OCI-LY1 (cell line): ENCODE results near the gene CFAP20DC.

Experiments used
- H2AFZ ChIP-seq: fragments of 200-600 bp; sonication (generic), shearing (Covaris generic); 2 replicates; pipeline ENCODE4 v1.6.0; 2014; ENCODE audit warnings: antibody characterized with exemption, mild to moderate bottlenecking, low read length
- H3F3A ChIP-seq: fragments of 200-600 bp; sonication (generic), shearing (Covaris generic); 2 replicates; pipeline ENCODE4 v1.6.0; 2014; ENCODE audit warnings: mild to moderate bottlenecking, antibody characterized with exemption, low read length, moderate library complexity; ENCODE audit not compliant: insufficient read depth
- H3K27ac ChIP-seq: fragments of 200-600 bp; sonication (generic); 2 replicates; pipeline ENCODE4 v1.5.1; 2014; ENCODE audit warnings: low read length, mixed run types, mild to moderate bottlenecking, low read depth; ENCODE audit not compliant: poor library complexity, severe bottlenecking
- H3K27me3 ChIP-seq: fragments of 200-600 bp; sonication (generic); 2 replicates; pipeline ENCODE4 v1.6.0; 2014; ENCODE audit warnings: antibody characterized with exemption, mild to moderate bottlenecking, low read length, moderate library complexity; ENCODE audit not compliant: insufficient read depth
- H3K36me3 ChIP-seq: fragments of 200-600 bp; sonication (generic); 2 replicates; pipeline ENCODE4 v1.6.1; 2014; ENCODE audit warnings: mild to moderate bottlenecking, antibody characterized with exemption, low read length, moderate library complexity, mixed read lengths; ENCODE audit not compliant: insufficient read depth
- H3K4me1 ChIP-seq: fragments of 200-600 bp; sonication (generic); 2 replicates; pipeline ENCODE4 v1.5.1; 2014; ENCODE audit warnings: mild to moderate bottlenecking, low read length, moderate library complexity; ENCODE audit not compliant: insufficient read depth, severe bottlenecking
- H3K4me2 ChIP-seq: fragments of 200-600 bp; sonication (generic), shearing (Covaris generic); 2 replicates; pipeline ENCODE4 v1.6.1; 2014; ENCODE audit warnings: low read length
- H3K4me3 ChIP-seq: fragments of 200-600 bp; sonication (generic); 2 replicates; pipeline ENCODE4 v1.5.1; 2014; ENCODE audit warnings: low read length, low read depth, mild to moderate bottlenecking, mixed read lengths; ENCODE audit not compliant: poor library complexity, severe bottlenecking
- H3K79me2 ChIP-seq: fragments of 200-600 bp; shearing (Covaris generic); 2 replicates; pipeline ENCODE4 v1.6.1; 2016; ENCODE audit warnings: mixed run types, low read length, mixed read lengths; ENCODE audit not compliant: insufficient read depth
- H3K9ac ChIP-seq: fragments of 200-600 bp; sonication (generic), shearing (Covaris generic); 2 replicates; pipeline ENCODE4 v1.6.1; 2014; ENCODE audit warnings: mild to moderate bottlenecking, low read length, mixed read lengths
- H3K9me2 ChIP-seq: fragments of 200-600 bp; sonication (generic), shearing (Covaris generic); 2 replicates; pipeline ENCODE4 v1.6.1; 2014; ENCODE audit warnings: low read depth, mild to moderate bottlenecking, low read length, mixed read lengths
- H3K9me3 ChIP-seq: fragments of 200-600 bp; shearing (Covaris generic); 2 replicates; pipeline ENCODE4 v1.6.1; 2014; ENCODE audit warnings: low read length, mixed read lengths
- H4K20me1 ChIP-seq: fragments of 200-600 bp; sonication (generic), shearing (Covaris generic); 2 replicates; pipeline ENCODE4 v1.6.0; 2016; ENCODE audit warnings: mild to moderate bottlenecking, low read length; ENCODE audit not compliant: insufficient read depth
- EZH2 ChIP-seq: fragments of 200-600 bp; sonication (generic), shearing (Covaris generic); IDR thresholded peaks from 2 replicates; pipeline ENCODE4 v1.8.0; 2017; ENCODE audit warnings: borderline replicate concordance, mixed run types, mild to moderate bottlenecking, antibody characterized with exemption, low read length, moderate library complexity, mixed read lengths
- TF ChIP-seq, protein P1 (sequence below): fragments of 200-600 bp; sonication (generic), shearing (Covaris generic); IDR thresholded peaks from 2 replicates; pipeline ENCODE4 v1.5.1; 2017; ENCODE audit warnings: mild to moderate bottlenecking, antibody characterized with exemption, low read length, moderate library complexity, mixed read lengths

The CFAP20DC gene

DNA sequence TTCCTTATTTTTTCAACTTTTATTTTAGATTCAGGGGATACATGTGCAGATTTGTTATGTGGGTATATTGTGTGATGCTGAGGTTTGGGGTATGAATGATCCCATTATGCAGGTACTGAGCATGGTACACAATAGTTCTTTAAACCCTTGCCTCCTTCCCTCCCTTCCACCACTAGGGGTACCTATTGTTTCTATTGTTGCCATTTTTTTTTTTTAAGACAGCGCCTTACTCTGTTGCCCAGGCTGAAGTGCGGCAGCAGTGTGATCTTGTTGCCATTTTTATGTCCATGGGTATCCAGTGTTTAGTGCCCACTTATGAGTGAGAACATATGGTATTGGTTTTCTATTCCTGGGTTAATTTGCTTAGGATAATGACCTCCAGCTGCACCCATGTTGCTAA is 266.0 kb downstream of the CFAP20DC start:
- TF ChIP-seq EZH2 = no peak
- TF ChIP-seq, protein P1, sequence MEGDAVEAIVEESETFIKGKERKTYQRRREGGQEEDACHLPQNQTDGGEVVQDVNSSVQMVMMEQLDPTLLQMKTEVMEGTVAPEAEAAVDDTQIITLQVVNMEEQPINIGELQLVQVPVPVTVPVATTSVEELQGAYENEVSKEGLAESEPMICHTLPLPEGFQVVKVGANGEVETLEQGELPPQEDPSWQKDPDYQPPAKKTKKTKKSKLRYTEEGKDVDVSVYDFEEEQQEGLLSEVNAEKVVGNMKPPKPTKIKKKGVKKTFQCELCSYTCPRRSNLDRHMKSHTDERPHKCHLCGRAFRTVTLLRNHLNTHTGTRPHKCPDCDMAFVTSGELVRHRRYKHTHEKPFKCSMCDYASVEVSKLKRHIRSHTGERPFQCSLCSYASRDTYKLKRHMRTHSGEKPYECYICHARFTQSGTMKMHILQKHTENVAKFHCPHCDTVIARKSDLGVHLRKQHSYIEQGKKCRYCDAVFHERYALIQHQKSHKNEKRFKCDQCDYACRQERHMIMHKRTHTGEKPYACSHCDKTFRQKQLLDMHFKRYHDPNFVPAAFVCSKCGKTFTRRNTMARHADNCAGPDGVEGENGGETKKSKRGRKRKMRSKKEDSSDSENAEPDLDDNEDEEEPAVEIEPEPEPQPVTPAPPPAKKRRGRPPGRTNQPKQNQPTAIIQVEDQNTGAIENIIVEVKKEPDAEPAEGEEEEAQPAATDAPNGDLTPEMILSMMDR = no peak

DNA sequence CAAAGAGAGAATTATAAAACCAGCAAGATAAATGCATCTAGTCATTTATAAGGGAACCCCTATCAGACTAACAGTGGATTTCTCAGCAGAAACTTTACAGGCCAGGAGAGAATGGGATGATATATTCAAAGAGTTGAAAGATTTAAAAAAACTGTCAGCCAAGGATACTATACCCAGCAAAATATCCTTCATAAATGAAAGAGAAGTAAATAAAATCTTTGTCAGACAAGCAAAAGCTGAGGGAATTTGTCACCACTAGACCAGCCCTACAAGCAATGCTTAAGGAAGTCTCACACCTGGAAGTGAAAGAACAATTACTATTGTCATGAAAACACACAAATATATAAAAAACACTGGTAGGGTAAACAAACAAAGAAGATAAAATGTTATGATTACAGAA is 269.9 kb downstream of the CFAP20DC start:
- H2AFZ ChIP-seq = no peak overlapping the region
- H3K79me2 ChIP-seq = no peaks in the 10 kb centered on the region
- H3K36me3 ChIP-seq = no peaks in the 10 kb centered on the region
- H3K27me3 ChIP-seq = no peaks in the 10 kb centered on the region
- no peaks in the 10 kb centered on the region for H3K9me2 ChIP-seq
- H3K4me3 ChIP-seq = no peak overlapping the region
- no peak overlapping the region for H3K27ac ChIP-seq
- no peaks in the 10 kb centered on the region for H4K20me1 ChIP-seq
- H3K9ac ChIP-seq = no peak overlapping the region
- H3K9me3 ChIP-seq = peaks cover 10% of the 10 kb centered on the region
- TF ChIP-seq, protein P1 = no peak
- TF ChIP-seq EZH2 = no peak
- H3K4me1 ChIP-seq = no peaks in the 10 kb centered on the region
- H3F3A ChIP-seq = no peaks in the 10 kb centered on the region
- no peak overlapping the region for H3K4me2 ChIP-seq

More for the DNA sequence above, 266.0 kb downstream of the CFAP20DC start:
- Histone ChIP-seq H3K36me3 (no peaks in the 10 kb centered on the region), H3F3A (no peaks in the 10 kb centered on the region), H2AFZ (no peak overlapping the region), H3K9ac (no peak overlapping the region), H3K9me3 (peaks cover 10% of the 10 kb centered on the region), H3K4me2 (no peak overlapping the region), H3K4me1 (no peaks in the 10 kb centered on the region), H3K27ac (no peak overlapping the region), H3K4me3 (no peak overlapping the region), H3K9me2 (no peaks in the 10 kb centered on the region), H3K27me3 (no peaks in the 10 kb centered on the region), H4K20me1 (no peaks in the 10 kb centered on the region), H3K79me2 (no peaks in the 10 kb centered on the region)

DNA sequence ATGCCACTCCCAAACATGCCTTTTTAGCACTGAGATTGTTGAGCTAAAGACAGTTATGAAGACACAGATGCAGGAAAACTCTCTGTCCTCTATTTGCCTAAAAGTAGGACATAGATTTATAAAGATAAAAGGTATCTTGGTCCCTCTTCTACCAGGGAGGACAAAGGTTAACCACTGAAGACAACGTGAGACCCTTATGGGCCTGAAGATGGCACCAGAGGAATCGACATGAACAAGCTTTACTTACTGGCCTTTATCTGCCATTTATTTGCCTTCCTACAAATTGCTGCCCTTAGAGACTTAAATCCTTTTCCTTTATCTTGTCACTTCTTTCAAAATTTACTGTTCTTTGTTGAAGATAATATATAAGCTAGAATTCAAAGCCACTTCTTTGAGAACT is 273.6 kb downstream of the CFAP20DC start:
- Histone ChIP-seq H3K27ac (no peak overlapping the region), H3K9me2 (no peaks in the 10 kb centered on the region), H4K20me1 (no peaks in the 10 kb centered on the region), H3K27me3 (no peaks in the 10 kb centered on the region), H3F3A (no peaks in the 10 kb centered on the region), H3K4me3 (no peak overlapping the region), H3K4me1 (no peaks in the 10 kb centered on the region), H3K36me3 (no peaks in the 10 kb centered on the region), H3K9me3 (peaks cover 10% of the 10 kb centered on the region), H2AFZ (no peak overlapping the region), H3K4me2 (no peak overlapping the region), H3K9ac (no peak overlapping the region), H3K79me2 (no peaks in the 10 kb centered on the region)
- TF ChIP-seq, protein P1 = no peak
- TF ChIP-seq EZH2 = no peak
